Measurements from ENCODE around the gene HSF4. TPM values are rescaled to one million over a fixed set of nuclear protein-coding genes. Genes with fewer than 3 reads are reported as not detected.

HSF4 gene
- total RNA-seq, 1 experiment from 2014 or later = 39.4 TPM

- H3K4me1 ChIP-seq = peaks cover 47% of the 10 kb centered on the region
- Mint-ChIP-seq H3K27me3 (ENCODE audit: insufficient read depth, unreplicated experiment) (peaks cover 3% of the 10 kb centered on the region), H3K4me1 (ENCODE audit: low read depth, unreplicated experiment) (peaks cover 16% of the 10 kb centered on the region), H3K9me3 (ENCODE audit: unreplicated experiment) (no peaks in the 10 kb centered on the region), H3K4me3 (ENCODE audit: unreplicated experiment) (no peak overlapping the region), H3K36me3 (ENCODE audit: insufficient read depth, unreplicated experiment) (peaks cover 20% of the 10 kb centered on the region), H3K27ac (ENCODE audit: unreplicated experiment) (no peak overlapping the region)
- ChIA-PET POLR2A (no interaction called here), CTCF (interaction anchor here (0.5 to 0.6 kb wide), 2 partner anchors 17 to 230 kb away, joined by 3 to 4 read pairs; partner anchors contain the start of gene NOL3)
- H3K9me3 ChIP-seq = no peaks in the 10 kb centered on the region
- intact Hi-C loops (cut with micrococcal nuclease; ENCODE audit: unreplicated experiment) = no loop called here
- DNase-seq = no peak
- no TSS peak for BruUV-seq (replicated peaks)
- TF ChIP-seq, protein P1, sequence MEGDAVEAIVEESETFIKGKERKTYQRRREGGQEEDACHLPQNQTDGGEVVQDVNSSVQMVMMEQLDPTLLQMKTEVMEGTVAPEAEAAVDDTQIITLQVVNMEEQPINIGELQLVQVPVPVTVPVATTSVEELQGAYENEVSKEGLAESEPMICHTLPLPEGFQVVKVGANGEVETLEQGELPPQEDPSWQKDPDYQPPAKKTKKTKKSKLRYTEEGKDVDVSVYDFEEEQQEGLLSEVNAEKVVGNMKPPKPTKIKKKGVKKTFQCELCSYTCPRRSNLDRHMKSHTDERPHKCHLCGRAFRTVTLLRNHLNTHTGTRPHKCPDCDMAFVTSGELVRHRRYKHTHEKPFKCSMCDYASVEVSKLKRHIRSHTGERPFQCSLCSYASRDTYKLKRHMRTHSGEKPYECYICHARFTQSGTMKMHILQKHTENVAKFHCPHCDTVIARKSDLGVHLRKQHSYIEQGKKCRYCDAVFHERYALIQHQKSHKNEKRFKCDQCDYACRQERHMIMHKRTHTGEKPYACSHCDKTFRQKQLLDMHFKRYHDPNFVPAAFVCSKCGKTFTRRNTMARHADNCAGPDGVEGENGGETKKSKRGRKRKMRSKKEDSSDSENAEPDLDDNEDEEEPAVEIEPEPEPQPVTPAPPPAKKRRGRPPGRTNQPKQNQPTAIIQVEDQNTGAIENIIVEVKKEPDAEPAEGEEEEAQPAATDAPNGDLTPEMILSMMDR (IDR thresholded peaks at IDR 0.05; ENCODE audit: insufficient read depth in 1 of 2, low read depth in 1 of 2, low read length in 1 of 2, severe bottlenecking in 1 of 2, unreplicated experiment in 1 of 2) = no peak
- no peaks in the 10 kb centered on the region for H3K27me3 ChIP-seq (replicated peaks; ENCODE audit: control insufficient read depth, insufficient read depth, low read length)
- H3K36me3 ChIP-seq (ENCODE audit: control insufficient read depth, insufficient read depth, low read length) = no peaks in the 10 kb centered on the region
- no peak overlapping the region for H3K4me3 ChIP-seq (ENCODE audit: low read depth, low read length)
Observed at GRCh38 chr16:67187175-67187890, 22.8 kb downstream of the HSF4 start.

GRCh38 chr16:67188323-67188722 is 23.8 kb downstream of the HSF4 start:
- TF ChIP-seq, protein P1 (IDR thresholded peaks at IDR 0.05; ENCODE audit: insufficient read depth in 1 of 2, low read depth in 1 of 2, low read length in 1 of 2, severe bottlenecking in 1 of 2, unreplicated experiment in 1 of 2) = no peak
- ChIA-PET POLR2A (no interaction called here), CTCF (no interaction called here)
- no peak overlapping the region for H3K4me3 ChIP-seq (ENCODE audit: low read depth, low read length)
- Mint-ChIP-seq H3K27me3 (ENCODE audit: insufficient read depth, unreplicated experiment) (peaks cover 3% of the 10 kb centered on the region), H3K4me3 (ENCODE audit: unreplicated experiment) (no peak overlapping the region), H3K9me3 (ENCODE audit: unreplicated experiment) (no peaks in the 10 kb centered on the region), H3K27ac (ENCODE audit: unreplicated experiment) (no peak overlapping the region), H3K4me1 (ENCODE audit: low read depth, unreplicated experiment) (peaks cover 16% of the 10 kb centered on the region), H3K36me3 (ENCODE audit: insufficient read depth, unreplicated experiment) (peaks cover 28% of the 10 kb centered on the region)
- H3K36me3 ChIP-seq (ENCODE audit: control insufficient read depth, insufficient read depth, low read length) = no peaks in the 10 kb centered on the region
- H3K9me3 ChIP-seq = no peaks in the 10 kb centered on the region
- peaks cover 38% of the 10 kb centered on the region for H3K4me1 ChIP-seq
- BruUV-seq (replicated peaks) = no TSS peak
- no peaks in the 10 kb centered on the region for H3K27me3 ChIP-seq (replicated peaks; ENCODE audit: control insufficient read depth, insufficient read depth, low read length)
- intact Hi-C loops (cut with micrococcal nuclease; ENCODE audit: unreplicated experiment) = no loop called here
- DNase-seq = no peak

GRCh38 chr16:67188798-67189197 is 24.3 kb downstream of the HSF4 start:
- Mint-ChIP-seq H3K9me3 (ENCODE audit: unreplicated experiment) (no peaks in the 10 kb centered on the region), H3K36me3 (ENCODE audit: insufficient read depth, unreplicated experiment) (peaks cover 28% of the 10 kb centered on the region), H3K4me3 (ENCODE audit: unreplicated experiment) (no peak overlapping the region), H3K27ac (ENCODE audit: unreplicated experiment) (no peak overlapping the region), H3K27me3 (ENCODE audit: insufficient read depth, unreplicated experiment) (peaks cover 3% of the 10 kb centered on the region), H3K4me1 (ENCODE audit: low read depth, unreplicated experiment) (peaks cover 16% of the 10 kb centered on the region)
- DNase-seq = no peak
- Histone ChIP-seq H3K36me3 (ENCODE audit: control insufficient read depth, insufficient read depth, low read length) (no peaks in the 10 kb centered on the region), H3K9me3 (no peaks in the 10 kb centered on the region), H3K27me3 (replicated peaks; ENCODE audit: control insufficient read depth, insufficient read depth, low read length) (no peaks in the 10 kb centered on the region), H3K4me1 (peaks cover 38% of the 10 kb centered on the region), H3K4me3 (ENCODE audit: low read depth, low read length) (no peak overlapping the region)
- ChIA-PET CTCF (no interaction called here), POLR2A (no interaction called here)
- no TSS peak for BruUV-seq (replicated peaks)
- intact Hi-C loops (cut with micrococcal nuclease; ENCODE audit: unreplicated experiment) = no loop called here
- TF ChIP-seq, protein P1 (IDR thresholded peaks at IDR 0.05; ENCODE audit: insufficient read depth in 1 of 2, low read depth in 1 of 2, low read length in 1 of 2, severe bottlenecking in 1 of 2, unreplicated experiment in 1 of 2) = no peak
